KMS-11 (cell line): ENCODE measurements around the gene HDAC4.

Experiments
- H2AFZ ChIP-seq: fragments of 200-600 bp; sonication (generic); 2 replicates; pipeline ENCODE4 v1.6.1; 2016; ENCODE audit warnings: antibody characterized with exemption, mixed run types, low read depth
- H3K27ac ChIP-seq: fragments of 200-600 bp; sonication (generic); 2 replicates; pipeline ENCODE4 v1.6.1; 2016; ENCODE audit warnings: mild to moderate bottlenecking, mixed run types
- H3K27me3 ChIP-seq: fragments of 200-600 bp; sonication (generic); 2 replicates; pipeline ENCODE4 v1.6.1; 2017; ENCODE audit warnings: mild to moderate bottlenecking, low read depth, mixed run types, moderate library complexity; ENCODE audit not compliant: insufficient read depth
- H3K36me3 ChIP-seq: fragments of 200-600 bp; sonication (generic); 2 replicates; pipeline ENCODE4 v1.6.1; 2017; ENCODE audit warnings: mild to moderate bottlenecking, mixed run types; ENCODE audit not compliant: insufficient read depth
- H3K4me1 ChIP-seq: fragments of 200-600 bp; sonication (generic); 2 replicates; pipeline ENCODE4 v1.6.1; 2016; ENCODE audit warnings: mild to moderate bottlenecking, low read depth, mixed run types; ENCODE audit not compliant: poor library complexity, severe bottlenecking
- H3K4me2 ChIP-seq: fragments of 200-600 bp; sonication (generic); 2 replicates; pipeline ENCODE4 v1.7.0; 2016; ENCODE audit warnings: mild to moderate bottlenecking, mixed run types
- H3K4me3 ChIP-seq: fragments of 200-600 bp; sonication (generic); IDR thresholded peaks from 2 replicates; pipeline ENCODE4 v1.6.1; 2017; ENCODE audit warnings: low read depth, low read length, mixed read lengths; ENCODE audit not compliant: insufficient read depth
- H3K79me2 ChIP-seq: fragments of 200-600 bp; sonication (generic); 2 replicates; pipeline ENCODE4 v1.6.1; 2016; ENCODE audit warnings: low read depth, mixed run types; ENCODE audit not compliant: insufficient read depth
- H3K9ac ChIP-seq: fragments of 200-600 bp; sonication (generic); 2 replicates; pipeline ENCODE4 v1.6.1; 2016; ENCODE audit warnings: mild to moderate bottlenecking, mixed run types
- H4K20me1 ChIP-seq: fragments of 200-600 bp; sonication (generic); 2 replicates; pipeline ENCODE4 v1.6.1; 2016; ENCODE audit warnings: mild to moderate bottlenecking, mixed run types; ENCODE audit not compliant: insufficient read depth
- TF ChIP-seq, protein P1 (sequence below): fragments of 200-600 bp; sonication (generic); conservative IDR thresholded peaks from 2 replicates; pipeline ENCODE4 v1.6.1; 2017; ENCODE audit warnings: low read depth, mild to moderate bottlenecking, antibody characterized with exemption, low read length, moderate library complexity, mixed read lengths

HDAC4 gene

DNA sequence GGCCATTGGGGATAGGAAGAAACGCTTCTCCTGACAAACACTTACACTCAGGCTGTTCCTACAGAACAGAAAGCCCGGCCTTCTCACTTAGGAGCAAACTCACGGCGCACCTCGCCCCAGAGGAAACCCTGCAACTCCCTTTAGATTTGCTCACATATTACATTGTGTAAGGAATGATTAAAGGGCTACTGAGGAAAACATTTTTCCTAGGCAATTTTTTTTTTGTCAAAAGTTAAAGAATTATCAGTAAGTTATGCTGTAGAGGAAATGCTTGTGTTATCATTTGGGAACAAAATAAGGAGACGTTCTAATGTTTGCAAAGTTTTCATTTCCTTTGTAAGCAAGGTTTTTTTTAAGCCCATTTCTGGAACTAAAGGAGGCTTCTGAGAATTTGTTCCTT lies 264.1 kb downstream of the HDAC4 start:
- Histone ChIP-seq H4K20me1 (no peaks in the 10 kb centered on the region), H3K27me3 (no peaks in the 10 kb centered on the region), H3K36me3 (no peaks in the 10 kb centered on the region; the same call in 1 of the 2 replicates), H3K4me3 (no peak overlapping the region), H3K79me2 (no peaks in the 10 kb centered on the region), H3K9ac (no peak overlapping the region), H2AFZ (no peak overlapping the region), H3K4me2 (no peak overlapping the region), H3K4me1 (no peaks in the 10 kb centered on the region), H3K27ac (no peak overlapping the region)
- TF ChIP-seq, protein P1, sequence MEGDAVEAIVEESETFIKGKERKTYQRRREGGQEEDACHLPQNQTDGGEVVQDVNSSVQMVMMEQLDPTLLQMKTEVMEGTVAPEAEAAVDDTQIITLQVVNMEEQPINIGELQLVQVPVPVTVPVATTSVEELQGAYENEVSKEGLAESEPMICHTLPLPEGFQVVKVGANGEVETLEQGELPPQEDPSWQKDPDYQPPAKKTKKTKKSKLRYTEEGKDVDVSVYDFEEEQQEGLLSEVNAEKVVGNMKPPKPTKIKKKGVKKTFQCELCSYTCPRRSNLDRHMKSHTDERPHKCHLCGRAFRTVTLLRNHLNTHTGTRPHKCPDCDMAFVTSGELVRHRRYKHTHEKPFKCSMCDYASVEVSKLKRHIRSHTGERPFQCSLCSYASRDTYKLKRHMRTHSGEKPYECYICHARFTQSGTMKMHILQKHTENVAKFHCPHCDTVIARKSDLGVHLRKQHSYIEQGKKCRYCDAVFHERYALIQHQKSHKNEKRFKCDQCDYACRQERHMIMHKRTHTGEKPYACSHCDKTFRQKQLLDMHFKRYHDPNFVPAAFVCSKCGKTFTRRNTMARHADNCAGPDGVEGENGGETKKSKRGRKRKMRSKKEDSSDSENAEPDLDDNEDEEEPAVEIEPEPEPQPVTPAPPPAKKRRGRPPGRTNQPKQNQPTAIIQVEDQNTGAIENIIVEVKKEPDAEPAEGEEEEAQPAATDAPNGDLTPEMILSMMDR: no peak

DNA sequence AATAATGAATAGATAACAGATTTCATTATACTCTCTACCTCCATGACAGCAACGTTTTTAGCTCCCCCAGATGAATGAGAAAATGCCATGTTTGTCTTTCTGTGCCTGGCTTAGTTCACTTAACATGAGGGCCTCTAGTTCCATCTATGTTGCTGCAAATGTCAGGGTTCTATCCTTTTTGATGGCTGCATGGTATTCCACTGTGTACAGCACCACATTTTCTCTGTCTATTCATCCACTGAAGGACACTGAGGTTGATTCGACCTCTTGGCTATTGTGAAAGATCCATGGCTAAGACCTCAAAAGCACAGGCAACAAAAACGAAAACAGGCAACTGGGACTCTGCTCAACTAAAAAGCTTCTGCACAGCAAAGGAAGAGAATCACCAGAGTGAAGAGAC lies 264.6 kb downstream of the HDAC4 start:
- H3K79me2 ChIP-seq: no peaks in the 10 kb centered on the region
- H3K36me3 ChIP-seq: no peaks in the 10 kb centered on the region; the same call in 1 of the 2 replicates
- H3K4me2 ChIP-seq: no peak overlapping the region
- H3K9ac ChIP-seq: no peak overlapping the region
- no peaks in the 10 kb centered on the region for H3K4me1 ChIP-seq
- TF ChIP-seq, protein P1: no peak
- H3K27me3 ChIP-seq: no peaks in the 10 kb centered on the region
- H3K27ac ChIP-seq: no peak overlapping the region
- no peaks in the 10 kb centered on the region for H4K20me1 ChIP-seq
- H3K4me3 ChIP-seq: no peak overlapping the region
- H2AFZ ChIP-seq: no peak overlapping the region

DNA sequence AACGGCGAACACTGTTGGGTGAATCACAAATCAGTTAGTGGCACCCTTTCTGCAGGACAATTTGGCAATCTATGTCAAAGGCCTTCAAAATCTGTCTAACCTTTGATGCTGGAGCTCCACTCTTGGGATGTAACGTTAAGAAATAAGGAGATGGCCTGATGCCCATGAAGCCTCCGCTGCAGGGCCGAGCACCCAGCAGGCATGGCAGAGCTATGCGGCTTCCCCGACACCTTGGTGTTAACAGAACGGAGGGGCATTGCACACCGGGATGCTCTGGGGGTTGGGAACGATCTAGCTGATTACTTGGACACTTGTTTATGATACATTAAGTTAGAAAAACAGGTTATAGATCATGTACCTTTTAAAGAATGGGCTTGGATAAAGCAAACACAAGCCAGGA lies 265.3 kb downstream of the HDAC4 start:
- no peaks in the 10 kb centered on the region for H4K20me1 ChIP-seq
- H3K79me2 ChIP-seq: no peaks in the 10 kb centered on the region
- H3K27ac ChIP-seq: no peak overlapping the region
- H3K9ac ChIP-seq: no peak overlapping the region
- no peak overlapping the region for H3K4me2 ChIP-seq
- no peaks in the 10 kb centered on the region for H3K27me3 ChIP-seq
- no peaks in the 10 kb centered on the region; the same call in 1 of the 2 replicates for H3K36me3 ChIP-seq
- H3K4me1 ChIP-seq: no peaks in the 10 kb centered on the region
- H2AFZ ChIP-seq: no peak overlapping the region
- TF ChIP-seq, protein P1: no peak
- H3K4me3 ChIP-seq: no peak overlapping the region

- no peak overlapping the region for H3K9ac ChIP-seq
- H3K4me3 ChIP-seq: no peak overlapping the region
- no peaks in the 10 kb centered on the region for H3K27me3 ChIP-seq
- H3K4me2 ChIP-seq: no peak overlapping the region
- TF ChIP-seq, protein P1: no peak
- H3K4me1 ChIP-seq: no peaks in the 10 kb centered on the region
- no peak overlapping the region for H2AFZ ChIP-seq
- no peaks in the 10 kb centered on the region for H4K20me1 ChIP-seq
- H3K36me3 ChIP-seq: no peaks in the 10 kb centered on the region; the same call in 1 of the 2 replicates
- no peak overlapping the region for H3K27ac ChIP-seq
- H3K79me2 ChIP-seq: no peaks in the 10 kb centered on the region
Measured at GRCh38 chr2:239133945-239134570, 266.8 kb downstream of the HDAC4 start.
